ENCODE data around the gene RHBDL1.
A peak's percentile ranks its signal among the peaks of the same experiment; 100 is the strongest.

The RHBDL1 gene

DNA sequence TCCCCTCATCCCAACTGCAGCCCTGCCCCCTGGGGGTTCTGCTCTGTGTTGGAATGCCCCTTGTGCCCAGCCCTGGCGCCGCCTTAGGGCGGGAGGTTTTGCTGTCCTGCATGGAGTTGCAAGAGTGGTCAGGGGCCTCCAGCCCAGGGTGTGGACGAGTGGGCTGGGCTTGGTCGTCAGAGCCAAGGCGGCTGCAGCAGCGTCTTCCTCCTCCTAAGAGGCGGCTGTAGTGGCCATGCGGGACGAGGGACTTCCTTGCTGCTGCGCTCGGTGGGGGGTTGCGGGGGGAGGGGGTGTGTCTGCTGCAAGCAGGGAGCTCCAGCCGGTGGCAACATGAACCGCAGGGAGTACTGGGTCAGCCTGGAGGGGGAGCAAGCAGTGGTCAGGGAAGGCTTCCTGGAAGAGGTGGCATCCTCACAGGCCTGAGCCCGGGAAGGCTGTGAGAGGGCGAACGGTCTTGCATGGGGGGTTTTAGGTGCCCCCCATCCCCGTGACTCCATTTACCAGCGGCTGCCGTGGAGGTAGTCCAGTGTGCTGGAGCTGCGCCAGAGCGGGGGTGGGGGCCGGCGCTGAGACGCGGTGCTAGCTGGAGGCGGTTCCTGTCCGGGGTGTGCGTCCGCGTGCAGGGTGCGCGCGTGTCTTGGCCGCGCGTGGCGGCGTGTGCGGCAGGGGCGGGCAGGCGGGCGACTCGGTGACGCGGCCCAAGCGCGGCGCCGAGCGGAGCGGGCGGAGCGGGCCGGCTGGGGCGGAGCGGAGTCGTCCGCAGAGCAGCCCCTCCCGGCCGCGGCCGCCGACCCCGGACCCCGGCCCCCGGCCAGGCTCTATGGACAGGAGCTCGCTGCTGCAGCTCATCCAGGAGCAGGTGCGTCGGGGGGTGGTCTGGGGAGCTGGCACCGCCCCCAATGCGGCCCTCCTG, at the start of gene RHBDL1:
Gene RHBDL1, plus strand, starts transcription at position 704 of the 916 bp plus-strand sequence. Its CDS starts 120 bp downstream, at position 824.
- DNase-seq: no peak

DNA sequence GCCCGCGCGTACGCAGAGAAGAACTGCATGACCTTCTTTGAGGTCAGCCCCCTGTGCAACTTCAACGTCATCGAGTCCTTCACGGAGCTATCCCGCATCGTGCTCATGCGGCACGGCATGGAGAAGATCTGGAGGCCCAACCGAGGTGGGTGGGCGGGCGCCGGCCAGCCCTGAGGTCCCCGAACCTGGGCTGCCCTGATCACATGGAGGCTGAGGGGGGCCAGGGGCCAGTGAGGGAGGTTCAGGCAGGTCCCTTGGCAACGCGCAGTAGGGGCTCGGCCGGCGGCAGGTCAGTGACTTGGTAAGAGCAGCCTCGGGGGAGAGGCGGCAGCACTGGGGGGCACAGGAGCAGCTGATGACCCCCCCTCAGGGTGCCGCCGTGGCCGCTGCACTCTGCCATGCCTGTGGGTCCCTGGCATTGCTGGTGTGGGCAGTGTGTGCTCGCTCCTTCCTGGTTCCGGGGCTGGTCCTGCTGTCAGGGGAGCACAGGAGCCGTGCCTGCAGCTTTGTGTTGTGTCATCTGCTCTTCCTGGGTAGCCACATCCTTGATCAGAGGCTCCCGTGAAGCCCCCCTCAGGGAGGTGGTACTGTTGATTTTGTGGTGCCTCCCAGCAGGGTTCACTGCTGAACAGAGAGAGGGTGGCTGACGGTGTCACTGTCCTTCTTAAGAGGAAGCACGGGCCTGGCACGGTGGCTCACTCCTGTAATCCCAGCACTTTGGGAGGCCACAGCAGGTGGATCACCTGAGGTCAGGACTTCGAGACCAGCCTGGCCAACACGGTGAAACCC, 49.3 kb upstream of the RHBDL1 start:
- DNase-seq: no peak

DNA sequence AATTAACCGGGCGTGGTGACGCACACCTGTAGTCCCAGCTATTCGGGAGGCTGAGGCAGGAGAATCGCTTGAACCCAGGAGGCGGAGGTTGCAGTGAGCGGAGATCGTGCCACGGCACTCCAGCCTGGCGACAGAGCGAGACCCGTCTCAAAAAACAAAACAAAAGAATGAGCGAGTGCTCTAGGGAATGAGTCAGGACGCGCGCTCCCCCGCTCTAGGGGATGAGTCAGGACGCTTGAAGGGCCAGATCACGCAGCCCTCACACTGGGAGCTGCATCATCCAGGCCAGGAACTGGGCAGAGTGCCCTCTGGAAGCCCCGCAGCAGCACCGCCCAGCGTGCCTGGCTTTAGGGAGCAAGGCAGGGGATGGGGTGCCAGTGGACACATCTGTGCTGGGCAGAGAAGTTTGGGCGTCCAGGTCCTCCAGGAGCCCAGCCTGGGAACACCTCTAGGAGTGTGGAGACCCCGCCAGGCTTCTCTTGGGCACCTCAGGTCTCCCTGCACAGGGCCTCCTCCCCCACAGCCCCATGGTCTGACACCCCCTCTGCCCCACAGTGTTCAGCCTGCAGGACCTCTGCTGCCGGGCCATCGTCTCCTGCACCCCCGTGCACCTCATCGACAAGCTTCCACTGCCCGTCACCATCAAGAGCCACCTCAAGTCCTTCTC, 48.6 kb upstream of the RHBDL1 start:
- DNase-seq: no peak

DNA sequence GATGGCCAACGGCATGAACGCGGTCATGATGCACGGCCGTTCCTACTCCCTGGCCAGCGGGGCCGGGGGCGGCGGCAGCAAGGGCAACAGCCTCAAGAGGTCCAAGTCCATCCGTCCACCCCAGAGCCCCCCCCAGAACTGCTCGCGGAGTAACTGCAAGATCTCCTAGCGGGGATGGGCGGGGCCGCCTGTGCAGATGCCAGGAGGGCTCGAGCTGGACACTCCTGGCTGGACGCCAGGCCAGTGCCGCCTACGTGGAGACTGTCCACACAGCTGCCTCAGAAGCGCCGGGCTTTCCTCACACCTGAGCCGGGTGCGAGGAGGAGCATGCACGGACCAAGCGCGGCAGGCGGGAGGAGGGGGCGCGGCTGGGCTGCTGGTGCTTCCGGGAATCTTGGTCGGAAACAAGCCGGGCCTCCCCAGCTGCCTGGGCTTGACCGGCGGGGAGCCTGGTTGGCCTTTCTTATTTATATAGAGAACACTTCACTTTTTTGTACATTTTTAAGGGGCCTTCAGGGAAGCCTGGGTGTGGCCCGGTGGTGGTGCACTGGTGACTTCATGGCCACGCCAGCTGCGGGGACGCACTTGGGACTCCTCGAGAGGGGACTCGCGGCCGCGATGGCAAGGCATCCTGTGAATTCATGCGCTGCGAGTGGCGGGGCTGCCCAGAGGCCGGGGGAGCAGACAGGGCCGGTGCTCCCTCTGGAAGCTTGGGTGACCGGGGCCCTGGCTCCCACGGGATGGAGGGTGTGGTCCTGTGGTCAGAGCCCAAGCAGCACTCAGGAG, 47.8 kb upstream of the RHBDL1 start:
- DNase-seq: no peak

DNA sequence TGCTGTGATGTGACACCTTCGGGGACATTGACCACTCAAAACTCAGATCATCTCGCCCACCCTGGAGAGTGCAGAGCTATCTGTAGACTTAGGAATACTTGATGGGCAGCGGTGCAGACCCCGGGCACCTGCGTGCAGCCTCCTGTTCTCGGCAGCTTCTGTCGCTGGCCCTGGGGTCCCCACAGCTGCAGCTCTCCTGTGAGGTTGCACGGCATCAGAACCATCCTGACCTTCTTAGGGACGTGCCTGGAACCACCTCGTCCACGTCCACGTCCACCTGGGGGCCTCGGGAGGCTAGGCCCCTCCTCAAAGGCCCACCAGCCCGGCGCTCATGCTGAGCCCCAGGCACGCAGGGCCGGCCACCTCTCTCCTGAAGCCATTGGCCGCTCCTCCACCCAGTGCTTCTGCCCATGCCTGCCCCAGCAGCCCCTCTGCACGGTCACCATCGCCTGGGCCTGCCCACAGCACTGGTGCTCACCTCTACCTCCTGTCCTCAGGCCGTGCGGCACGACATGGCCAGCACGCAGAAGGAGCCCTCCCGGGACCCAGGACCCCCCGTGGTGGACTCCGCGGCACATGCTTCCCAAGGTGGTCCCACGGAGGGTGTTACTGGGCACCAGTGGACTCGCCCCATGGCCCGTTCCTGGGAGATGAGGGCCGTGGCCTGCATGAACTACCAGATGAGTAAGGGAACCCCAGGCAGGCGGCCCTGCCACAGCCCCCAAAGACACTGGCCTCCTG, 47.0 kb upstream of the RHBDL1 start:
- DNase-seq: no peak

DNA sequence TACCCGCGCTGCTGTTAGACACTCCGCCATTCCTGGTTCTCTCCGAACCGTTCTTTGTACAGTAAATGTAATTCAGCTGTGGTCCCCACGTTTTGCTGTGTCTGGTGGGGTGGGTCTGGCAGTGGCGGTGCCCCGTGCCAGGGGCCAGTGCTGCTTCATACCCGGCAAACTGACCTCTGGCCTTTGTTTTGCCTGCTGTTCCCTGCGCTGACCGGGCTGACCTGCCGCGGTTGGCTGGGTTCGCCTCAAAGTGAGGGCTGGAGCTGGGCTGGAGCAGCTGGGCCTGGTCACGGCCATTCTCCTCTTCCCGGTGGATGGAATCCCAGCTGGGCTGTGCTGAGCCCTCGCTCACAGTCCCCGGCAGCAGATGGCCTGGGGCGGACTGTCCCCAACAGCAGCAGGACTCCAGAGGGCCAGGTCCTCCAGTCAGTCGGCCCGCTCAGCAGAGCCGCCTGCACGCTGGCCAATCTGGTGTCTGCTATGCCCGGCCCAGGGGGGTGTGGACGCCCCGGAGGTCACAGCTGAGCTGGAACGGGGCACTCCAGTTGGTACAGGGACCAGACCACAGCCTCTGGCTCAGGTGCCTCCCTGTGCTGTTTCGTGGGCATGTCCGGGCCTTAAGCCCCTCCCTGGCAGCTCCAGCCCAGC, 46.2 kb upstream of the RHBDL1 start:
- DNase-seq: no peak

DNA sequence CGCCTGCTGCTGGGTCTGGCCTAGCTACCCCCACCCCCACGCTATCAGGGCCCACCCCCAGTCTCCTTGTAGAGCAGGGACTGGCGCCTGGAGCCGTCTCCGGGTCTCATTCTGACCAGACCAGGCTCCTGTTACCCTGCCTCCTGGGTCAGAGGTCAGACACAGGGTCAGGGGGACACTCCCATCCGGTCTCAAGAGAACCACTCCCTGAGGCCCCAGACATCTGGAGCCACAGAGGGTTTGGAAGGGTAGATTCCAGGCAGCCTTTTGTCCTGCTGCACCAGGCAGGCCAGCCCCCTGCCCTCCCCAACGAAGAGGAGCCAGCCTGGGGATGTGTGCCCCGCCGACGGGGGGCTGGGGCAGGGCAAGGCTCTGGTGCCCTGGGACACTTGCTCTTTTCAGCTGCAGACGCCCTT, 45.6 kb upstream of the RHBDL1 start:
- no peak for DNase-seq

DNA sequence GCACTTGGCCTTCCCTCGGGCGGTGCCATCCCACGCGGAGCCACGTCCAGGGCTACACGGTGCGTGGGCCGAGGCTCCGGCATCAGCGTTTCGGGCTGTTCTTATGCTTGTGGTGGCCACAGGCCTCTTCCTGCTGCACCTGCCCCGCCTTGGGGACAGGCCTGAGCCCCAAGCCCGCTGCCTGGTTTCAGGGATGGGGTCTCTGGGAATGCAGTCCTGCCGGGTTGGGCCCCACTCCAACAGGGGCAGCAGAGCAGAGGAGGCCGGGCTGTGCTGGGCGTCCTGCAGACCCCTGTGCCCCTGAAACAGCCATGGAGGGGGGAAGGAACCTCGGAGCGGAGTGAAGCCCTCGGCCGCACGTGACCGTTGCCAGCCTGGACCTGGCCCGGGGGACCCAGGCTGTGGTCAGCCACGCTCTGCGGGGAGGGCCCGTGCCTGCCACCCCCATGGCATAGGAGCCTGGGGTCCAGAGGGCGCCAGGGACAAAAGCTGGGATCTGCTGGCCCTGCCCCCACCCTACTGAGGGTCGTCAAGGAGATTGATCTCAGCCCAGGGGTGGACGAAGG, 45.1 kb upstream of the RHBDL1 start:
- no peak for DNase-seq

DNA sequence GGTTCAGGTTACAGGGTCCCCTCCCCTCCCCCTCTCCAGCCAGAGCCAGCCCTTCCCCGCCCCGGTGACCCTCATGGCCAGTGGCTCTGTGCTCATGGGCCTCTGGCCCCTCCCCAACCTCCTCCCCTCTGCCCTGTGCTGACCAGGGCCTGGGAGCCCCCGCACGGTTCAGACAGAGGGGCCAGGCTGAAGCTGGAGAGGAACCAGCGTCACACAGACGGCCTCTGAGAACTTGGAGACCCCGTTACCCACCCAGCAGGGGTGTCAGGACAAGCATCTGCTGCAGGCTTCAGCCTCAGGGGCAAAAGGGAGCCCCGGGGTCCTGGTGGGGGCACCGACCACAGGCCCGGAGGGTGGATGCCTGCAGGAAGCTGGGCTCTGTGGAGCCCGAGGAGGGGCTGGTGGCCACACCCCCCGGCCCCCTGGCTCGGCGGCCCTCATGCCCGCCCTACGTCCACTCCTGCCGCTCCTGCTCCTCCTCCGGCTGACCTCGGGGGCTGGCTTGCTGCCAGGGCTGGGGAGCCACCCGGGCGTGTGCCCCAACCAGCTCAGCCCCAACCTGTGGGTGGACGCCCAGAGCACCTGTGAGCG, 44.6 kb upstream of the RHBDL1 start, which contains the start of gene WFIKKN1:
Gene WFIKKN1, plus strand, starts transcription at position 171 of the 591 bp plus-strand sequence. Its CDS starts 269 bp downstream, at position 440.
- DNase-seq: no peak

DNA sequence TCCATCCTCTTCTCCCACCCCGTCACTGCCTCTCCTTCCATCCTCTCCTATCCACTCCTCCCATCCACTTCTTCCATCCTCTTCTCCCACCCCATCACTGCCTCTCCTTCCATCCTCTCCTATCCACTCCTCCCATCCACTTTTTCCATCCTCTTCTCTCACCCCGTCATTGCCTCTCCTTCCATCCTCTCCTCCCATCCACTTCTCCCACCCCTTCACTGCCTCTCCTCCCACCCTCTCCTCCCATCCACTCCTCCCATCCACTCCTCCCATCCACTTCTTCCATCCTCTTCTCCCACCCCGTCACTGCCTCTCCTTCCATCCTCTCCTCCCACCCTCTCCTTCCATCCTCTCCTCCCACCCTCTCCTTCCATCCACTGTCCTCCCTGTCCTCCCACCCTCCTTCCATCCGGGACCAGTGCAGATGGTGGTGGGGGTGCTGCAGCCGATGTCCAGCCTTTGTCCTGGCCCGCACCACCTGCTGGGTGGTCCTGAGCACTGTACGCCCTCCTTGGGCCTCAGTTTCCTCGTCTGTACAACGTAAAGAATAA, 43.6 kb upstream of the RHBDL1 start:
- DNase-seq: no peak

DNA sequence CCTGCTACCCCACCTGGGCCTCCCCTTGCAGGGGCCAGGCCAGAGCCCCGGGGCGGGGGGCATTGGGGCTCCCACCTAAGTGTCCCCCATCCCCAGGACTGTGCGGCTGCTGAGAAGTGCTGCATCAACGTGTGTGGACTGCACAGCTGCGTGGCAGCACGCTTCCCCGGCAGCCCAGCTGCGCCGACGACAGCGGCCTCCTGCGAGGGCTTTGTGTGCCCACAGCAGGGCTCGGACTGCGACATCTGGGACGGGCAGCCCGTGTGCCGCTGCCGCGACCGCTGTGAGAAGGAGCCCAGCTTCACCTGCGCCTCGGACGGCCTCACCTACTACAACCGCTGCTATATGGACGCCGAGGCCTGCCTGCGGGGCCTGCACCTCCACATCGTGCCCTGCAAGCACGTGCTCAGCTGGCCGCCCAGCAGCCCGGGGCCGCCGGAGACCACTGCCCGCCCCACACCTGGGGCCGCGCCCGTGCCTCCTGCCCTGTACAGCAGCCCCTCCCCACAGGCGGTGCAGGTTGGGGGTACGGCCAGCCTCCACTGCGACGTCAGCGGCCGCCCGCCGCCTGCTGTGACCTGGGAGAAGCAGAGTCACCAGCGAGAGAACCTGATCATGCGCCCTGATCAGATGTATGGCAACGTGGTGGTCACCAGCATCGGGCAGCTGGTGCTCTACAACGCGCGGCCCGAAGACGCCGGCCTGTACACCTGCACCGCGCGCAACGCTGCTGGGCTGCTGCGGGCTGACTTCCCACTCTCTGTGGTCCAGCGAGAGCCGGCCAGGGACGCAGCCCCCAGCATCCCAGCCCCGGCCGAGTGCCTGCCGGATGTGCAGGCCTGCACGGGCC, 42.8 kb upstream of the RHBDL1 start:
- no peak for DNase-seq

DNA sequence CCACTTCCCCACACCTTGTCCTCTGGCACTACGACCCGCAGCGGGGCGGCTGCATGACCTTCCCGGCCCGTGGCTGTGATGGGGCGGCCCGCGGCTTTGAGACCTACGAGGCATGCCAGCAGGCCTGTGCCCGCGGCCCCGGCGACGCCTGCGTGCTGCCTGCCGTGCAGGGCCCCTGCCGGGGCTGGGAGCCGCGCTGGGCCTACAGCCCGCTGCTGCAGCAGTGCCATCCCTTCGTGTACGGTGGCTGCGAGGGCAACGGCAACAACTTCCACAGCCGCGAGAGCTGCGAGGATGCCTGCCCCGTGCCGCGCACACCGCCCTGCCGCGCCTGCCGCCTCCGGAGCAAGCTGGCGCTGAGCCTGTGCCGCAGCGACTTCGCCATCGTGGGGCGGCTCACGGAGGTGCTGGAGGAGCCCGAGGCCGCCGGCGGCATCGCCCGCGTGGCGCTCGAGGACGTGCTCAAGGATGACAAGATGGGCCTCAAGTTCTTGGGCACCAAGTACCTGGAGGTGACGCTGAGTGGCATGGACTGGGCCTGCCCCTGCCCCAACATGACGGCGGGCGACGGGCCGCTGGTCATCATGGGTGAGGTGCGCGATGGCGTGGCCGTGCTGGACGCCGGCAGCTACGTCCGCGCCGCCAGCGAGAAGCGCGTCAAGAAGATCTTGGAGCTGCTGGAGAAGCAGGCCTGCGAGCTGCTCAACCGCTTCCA, 42.0 kb upstream of the RHBDL1 start:
- DNase-seq: no peak

DNA sequence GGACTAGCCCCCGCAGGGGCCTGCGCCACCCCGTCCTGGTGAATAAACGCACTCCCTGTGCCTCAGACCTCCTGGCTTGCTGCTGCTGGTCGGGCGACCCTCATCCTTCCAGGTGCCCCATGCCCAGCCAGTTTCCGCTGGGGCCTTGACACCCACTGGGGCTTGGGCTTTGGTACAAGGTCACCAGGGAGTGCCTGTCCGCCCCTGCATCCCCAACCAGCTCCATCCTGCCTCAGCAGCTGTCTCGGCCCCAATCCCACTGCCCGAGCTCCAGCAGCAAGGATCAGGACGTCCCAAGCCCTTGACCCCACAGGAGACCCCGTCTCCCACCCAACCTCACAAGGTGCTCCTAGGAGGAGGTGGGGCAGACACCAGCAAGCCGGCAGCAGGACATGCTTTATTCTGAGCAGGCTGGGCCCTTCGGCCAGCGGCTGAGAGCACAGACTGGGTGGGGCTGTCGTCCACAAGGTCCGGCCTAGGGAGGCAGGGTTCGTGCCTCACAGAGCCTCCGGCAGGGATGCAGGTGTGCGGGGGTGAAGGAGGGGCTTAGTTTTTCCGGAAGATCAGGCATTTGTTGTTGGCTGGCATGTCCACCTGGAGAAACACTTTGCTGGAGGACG, 41.3 kb upstream of the RHBDL1 start:
- DNase-seq: no peak

DNA sequence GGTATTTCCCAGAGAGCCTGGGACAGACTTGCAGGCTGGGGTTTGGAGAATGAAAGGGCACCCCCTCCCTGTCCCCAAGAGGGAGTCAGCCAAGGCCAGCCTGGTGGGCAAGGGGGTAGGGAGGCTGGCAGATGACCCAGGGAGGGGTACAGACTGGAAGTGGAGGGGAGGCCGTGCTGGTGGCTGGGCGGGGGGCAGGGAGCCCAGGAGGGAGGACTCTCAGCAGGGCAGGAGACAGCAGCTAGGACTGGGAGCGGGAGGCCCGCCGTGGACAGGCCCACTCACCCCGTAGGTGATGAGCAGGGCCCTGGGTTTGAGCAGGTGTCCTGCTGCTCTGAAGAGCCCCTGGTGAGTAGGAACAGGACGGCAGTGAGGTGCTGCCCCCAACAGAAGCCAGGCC, 40.5 kb upstream of the RHBDL1 start:
- no peak for DNase-seq

DNA sequence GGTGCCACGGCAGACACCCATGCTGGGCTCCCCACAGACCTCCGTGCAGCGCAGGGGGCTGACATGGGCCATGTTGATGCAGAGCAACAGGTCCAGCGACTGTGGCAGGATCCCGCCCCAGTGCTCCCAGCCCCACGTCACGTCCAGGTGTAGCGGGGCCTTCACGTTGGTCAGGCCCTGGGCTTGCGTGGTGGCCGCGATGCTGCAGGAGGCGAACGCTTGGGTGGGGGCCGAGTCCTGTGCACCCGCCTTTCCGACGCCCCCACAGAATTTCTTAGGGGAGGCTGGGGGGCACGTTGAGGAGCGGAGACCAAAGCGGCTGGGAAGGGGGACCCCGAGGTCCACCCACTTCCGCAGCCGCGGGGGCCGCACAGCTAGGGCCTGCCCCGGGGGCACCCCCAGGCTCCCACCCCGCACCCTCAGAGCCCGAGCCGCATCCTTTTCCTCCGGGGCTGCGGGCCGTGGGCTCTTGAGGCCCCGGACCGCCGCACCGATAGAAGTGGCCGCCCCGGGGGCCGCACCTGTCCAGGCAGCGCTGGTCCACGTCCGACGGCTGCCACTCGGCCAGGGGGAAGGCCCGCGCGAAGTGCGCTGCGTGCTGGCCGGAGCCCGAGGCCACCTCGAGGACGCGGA, 39.8 kb upstream of the RHBDL1 start:
- no peak for DNase-seq

DNA sequence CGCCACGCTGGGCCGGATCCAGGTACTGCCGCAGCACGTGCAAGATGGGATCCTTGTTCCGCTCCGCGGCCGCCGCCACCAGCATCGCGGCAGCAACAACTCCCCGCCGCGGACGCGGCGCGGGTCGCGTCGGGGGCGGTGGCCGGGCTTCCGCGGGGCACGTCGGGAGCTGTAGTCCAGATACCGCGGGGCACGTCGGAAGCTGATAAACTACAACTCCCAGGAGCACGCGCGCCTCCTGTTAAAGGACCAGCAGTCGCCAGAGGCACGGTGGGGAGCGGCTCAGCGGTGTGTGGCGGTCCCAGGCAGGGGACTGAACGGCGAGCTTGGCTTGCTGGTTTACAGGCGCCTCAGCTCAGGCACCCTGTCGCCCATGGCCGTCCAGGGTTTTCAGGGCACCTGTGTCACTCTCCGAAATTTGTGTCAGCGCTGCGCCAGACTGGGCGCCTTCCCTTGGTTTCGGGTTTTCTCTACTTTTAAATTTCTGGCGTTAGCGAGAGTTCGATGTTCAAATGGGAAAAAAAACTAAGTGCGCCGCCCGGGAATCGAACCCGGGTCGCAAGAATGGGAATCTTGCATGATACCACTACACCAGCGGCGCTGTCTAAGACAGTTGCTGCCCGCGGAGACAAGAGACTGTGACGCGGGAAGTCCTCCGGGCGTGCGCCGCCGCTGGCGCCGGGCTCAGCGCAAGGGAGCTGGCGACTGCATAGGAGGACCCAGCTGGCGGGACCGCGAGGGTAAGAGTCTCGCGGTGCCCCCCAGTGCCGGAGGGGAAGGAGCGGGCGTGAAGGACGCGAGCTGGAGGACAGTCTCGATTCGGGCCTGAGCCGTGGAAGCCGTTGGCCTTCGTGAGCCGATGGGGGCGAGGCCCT, 39.0 kb upstream of the RHBDL1 start, which contains the start of gene METTL26:
Gene METTL26, minus strand, starts transcription at position 100 of the 875 bp plus-strand sequence. Its CDS starts 15 bp downstream, at position 85.
- peak; percentile 94 for DNase-seq
